GM20431 (cell line): Measurements from ENCODE around the gene NMRK1.

Experiments used
- in situ Hi-C: fragments of 300-500 bp; cut with MseI, MboI; formaldehyde crosslinking; loops from one replicate; pipeline ENCODE4 v1.15.0; 2020; ENCODE audit warnings: low sequenced_read_pairs; ENCODE audit not compliant: unreplicated experiment

The NMRK1 gene

DNA sequence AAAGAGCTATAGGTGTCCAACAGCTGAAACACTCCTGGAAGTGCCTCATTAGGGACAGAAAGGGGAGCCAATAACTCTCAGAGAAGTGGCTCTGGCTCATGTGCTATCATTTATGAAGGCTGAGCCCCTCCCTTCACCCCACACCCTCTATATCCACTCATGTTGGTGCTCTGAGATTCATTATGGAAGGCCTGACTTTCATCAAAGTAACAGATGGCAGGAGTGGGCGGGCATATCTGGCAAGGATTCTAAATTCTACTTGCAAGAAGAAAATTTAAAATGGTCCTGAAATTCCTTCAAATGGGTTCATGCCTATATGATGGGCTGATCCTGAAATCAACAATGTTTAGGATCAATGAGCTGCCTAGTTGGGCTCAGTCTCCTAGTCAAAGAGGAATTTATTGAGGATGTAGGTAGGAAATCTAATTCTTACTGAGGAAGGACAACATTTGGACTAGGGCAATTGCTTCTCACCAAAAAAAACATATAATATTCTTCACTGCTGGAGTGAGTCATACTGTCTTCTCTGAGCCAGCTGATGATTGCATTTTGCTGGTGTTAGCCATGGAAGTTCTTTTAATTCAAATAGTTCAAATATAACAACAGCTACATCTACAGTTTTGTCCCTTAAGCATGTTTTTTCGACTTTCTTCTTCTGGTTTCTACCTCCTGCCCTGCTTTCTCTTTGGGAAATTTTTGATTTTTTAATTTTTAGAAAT, 23.5 kb downstream of the NMRK1 start:
- in situ Hi-C loops, result no loop called here

- in situ Hi-C loops, result no loop called here
Observed at GRCh38 chr9:75063556-75064305, 24.2 kb downstream of the NMRK1 start.

GRCh38 chr9:75061169-75061568, 26.8 kb downstream of the NMRK1 start:
- in situ Hi-C loops, result no loop called here

DNA sequence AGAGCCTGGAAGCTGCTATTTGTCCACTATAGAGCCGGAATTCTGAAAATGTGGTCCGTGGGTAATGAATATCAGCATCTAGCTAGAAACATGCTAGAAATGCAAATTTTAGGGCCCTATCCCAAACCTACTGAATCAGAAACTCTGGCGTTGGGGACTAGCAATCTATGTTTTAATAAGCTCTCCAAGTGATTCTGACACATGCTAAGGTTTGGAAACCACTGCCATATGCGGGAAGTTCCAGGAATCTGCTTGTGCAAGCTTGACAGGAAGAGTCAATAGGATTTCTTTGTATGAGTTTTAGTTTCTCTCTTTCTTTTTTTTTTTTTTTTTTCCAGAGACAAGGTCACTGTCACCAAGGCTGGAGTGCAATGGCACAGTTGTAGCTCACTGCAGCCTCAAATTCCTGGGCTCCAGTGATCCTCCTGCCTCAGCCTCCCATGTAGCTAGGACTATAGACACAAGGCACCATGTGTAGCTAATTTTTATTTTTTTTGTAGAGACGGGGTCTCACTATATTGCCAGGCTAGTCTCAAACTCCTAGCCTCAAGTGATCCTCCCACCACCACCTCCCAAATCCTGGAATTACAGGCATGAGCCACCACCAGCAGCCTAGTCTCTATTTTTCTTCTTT, 33.5 kb downstream of the NMRK1 start:
- in situ Hi-C loops, result no loop called here

GRCh38 chr9:75053869-75054268, 34.1 kb downstream of the NMRK1 start:
- in situ Hi-C loops, result no loop called here

DNA sequence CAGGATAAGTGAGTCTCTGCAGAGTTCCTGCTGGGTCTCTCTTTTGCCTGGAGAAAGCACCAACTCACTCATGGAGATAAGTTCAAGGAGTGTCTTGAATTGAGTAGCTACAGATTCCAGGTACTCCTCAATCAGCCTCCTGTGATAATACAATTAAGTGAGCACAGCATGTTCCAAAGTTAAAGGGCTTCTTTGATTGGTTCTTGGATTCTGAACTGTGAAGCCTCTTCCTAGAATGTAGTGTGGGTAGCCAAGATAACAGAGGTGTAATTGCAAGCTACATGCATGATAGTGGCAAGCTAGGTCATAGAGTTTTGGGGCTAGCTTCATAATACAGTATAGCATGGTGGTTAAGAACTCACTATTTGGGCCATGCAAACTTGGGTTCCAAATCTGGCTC, 36.7 kb downstream of the NMRK1 start:
- in situ Hi-C loops, result no loop called here

GRCh38 chr9:75047506-75047905, 40.4 kb downstream of the NMRK1 start:
- in situ Hi-C loops, result no loop called here

DNA sequence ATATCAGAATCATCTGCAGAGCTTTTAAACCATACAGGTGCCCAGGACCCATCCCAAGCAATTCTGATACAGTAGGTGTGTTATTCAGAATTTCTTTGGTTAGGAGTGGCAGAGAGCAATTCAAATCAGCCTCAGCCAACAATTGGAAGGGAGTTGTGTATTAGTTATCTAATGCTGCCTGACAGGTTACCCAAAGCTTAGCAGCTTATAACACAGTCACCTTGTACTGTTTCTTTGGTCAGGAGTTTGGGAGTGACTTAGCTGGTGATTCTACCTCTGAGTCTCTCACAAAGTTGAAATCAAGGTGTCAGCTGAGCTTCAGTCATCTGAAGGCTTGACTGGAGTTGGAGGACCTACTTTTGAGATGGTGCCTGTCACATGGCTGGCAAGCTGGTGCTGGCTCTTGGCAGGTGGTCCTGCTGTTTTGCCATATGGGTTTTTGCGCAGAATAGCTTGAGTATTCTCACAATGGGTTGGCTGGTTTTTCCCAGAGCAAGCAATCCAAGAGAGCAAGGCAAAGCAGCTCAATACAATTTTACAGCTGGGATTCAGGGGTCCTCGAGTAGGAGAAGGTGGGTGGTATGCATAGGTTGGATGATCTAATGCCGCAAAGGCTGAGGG, 41.1 kb downstream of the NMRK1 start:
- in situ Hi-C loops, result no loop called here

GRCh38 chr9:75041041-75041440, 46.9 kb downstream of the NMRK1 start:
- in situ Hi-C loops, result no loop called here

DNA sequence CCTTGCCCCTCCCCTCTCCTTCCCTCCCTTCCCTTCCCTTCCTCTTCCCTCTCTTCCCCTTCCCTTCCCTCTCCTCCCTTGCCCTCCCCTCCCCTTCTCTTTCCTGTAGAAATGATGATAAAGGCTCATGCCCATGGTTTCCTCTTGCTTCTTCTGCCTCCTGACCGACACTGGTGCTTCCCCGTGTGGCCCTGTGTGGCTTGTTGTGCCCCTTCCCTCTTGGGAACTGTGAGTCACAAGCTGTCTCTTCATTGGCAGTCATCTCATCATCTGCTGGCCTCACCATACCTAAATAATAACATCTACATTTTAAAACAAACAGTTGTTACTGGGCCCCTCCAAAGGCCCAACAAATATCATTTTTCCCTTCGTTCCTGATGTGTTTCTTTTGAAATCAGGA, 48.2 kb downstream of the NMRK1 start:
- in situ Hi-C loops, result no loop called here

DNA sequence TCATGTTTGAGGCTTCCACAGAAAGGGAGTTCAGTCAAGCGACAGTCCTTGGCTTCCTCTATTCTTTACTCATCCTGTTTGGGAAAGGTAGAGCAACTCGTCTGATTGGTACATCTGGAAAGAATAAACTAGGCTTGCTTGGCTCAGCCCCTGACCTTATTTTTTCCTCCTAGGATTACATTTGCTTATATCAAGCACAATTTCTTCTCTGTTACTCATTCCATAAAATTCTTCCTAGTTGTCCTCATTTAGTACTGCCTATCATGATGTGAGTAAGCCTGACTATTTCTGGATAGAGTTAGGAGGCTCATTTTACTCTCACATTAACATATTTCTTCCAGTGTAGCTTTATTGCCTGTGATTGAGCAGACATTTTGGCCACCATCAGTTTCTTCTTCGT, 48.9 kb downstream of the NMRK1 start:
- in situ Hi-C loops, result no loop called here

- in situ Hi-C loops, result no loop called here
Observed at GRCh38 chr9:75036793-75037192, 51.2 kb downstream of the NMRK1 start.

- in situ Hi-C loops, result no loop called here
Observed at GRCh38 chr9:75033791-75034473, 54.0 kb downstream of the NMRK1 start.

GRCh38 chr9:75027187-75028107, 60.5 kb downstream of the NMRK1 start:
- in situ Hi-C loops, result no loop called here

- in situ Hi-C loops, result no loop called here
Observed at GRCh38 chr9:75023846-75024245, 64.1 kb downstream of the NMRK1 start.

DNA sequence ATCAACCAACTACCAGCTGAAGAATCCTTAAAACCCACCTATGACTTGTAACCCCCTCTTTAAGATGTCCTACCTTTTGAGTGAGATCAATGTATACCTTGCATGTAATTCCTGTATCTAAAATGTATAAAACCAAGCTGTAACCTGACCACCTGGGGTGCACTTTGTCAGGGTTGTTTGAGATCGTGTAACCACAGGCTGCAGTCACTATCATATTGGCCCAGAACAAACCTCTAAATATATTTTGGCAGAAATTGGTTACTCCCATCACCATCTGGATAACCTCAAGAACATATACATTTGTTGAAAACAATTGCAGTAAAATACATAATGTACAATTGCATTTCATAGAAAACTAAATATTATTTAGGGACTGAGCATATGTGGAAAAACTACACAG, 68.3 kb downstream of the NMRK1 start:
- in situ Hi-C loops, result no loop called here

DNA sequence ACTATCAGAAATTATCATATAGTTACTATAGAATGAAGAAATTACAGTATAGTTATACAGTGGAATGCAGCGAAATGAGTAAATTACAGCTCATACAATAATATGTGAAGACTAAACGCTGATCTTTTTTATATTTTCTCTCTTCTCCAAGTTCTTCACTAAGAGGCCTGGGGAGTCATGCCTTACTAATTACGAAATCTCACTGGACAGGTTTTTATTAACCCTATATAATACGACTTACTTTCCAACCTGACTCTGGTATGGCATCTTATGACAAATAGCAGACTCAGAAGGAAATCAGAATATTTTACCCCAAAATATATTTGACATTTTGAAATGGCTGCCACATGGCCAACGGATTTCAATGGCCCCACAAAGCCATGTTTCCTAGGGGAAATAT, 68.9 kb downstream of the NMRK1 start:
- in situ Hi-C loops, result no loop called here

- in situ Hi-C loops, result no loop called here
Observed at GRCh38 chr9:75017378-75017777, 70.6 kb downstream of the NMRK1 start.

DNA sequence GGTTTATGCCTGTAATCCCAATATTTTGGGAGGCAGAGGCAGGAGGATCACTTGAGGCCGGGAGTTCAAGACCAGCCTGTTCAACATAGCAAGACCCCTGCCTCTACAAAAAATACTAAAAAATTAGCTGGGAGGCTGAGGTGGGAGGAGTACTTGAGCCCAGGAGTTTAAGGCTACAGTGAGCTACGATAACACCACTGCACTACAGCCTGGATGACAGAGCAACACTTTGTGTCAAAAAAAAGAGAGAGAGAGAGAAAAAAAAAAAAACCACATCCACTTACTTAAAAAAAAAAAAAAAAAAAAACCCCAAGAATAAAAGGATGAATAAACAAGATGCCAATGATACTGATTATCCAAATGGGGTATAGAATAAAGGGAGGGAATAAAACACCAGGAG, 74.2 kb downstream of the NMRK1 start:
- in situ Hi-C loops, result no loop called here
